CD14-positive monocyte (primary cell): ENCODE results near the gene DNAJC7. TPM values are rescaled to one million over a fixed set of nuclear protein-coding genes. Genes with fewer than 3 reads are reported as not detected.
A peak's percentile ranks its signal among the peaks of the same experiment; 100 is the strongest.

Source experiments
- DNase-seq, 3 donors: peaks; one replicate each; pipeline ENCODE4 v3.0.0-alpha.2; 2011 to 2022
- H2AFZ ChIP-seq: 2 replicates; pipeline ENCODE4 v1.6.0; 2012; ENCODE audit warnings: mild to moderate bottlenecking, low read depth, low read length, inconsistent platforms; ENCODE audit not compliant: insufficient read depth, poor library complexity, severe bottlenecking
- H3K27ac ChIP-seq, 2 donors: 1 replicate in 1 of 2; 2 replicates in 1 of 2; pipeline ENCODE4 v1.5.1; 2012 to 2013; ENCODE audit warnings: low read length in 2 of 2, control low read depth in 1 of 2, inconsistent platforms in 1 of 2, low read depth in 1 of 2, mild to moderate bottlenecking in 1 of 2
- H3K27me3 ChIP-seq, 2 donors: one replicate each; pipeline versions ENCODE4 v1.6.0 to v1.6.1; 2011 to 2013; ENCODE audit warnings: low read length in 2 of 2; ENCODE audit not compliant: control insufficient read depth in 2 of 2, insufficient read depth in 2 of 2
- H3K36me3 ChIP-seq, 2 donors: replicated peaks in 1 of 2; 1 replicate in 1 of 2; 2 replicates in 1 of 2; pipeline versions ENCODE4 v1.5.1 to v1.6.1; 2012 to 2013; ENCODE audit warnings: low read length in 2 of 2, control low read depth in 1 of 2, inconsistent platforms in 1 of 2, mild to moderate bottlenecking in 1 of 2; ENCODE audit not compliant: insufficient read depth in 2 of 2, control insufficient read depth in 1 of 2
- H3K4me1 ChIP-seq, 2 donors: 1 replicate in 1 of 2; 2 replicates in 1 of 2; pipeline versions ENCODE4 v1.5.1 to v1.6.1; 2012 to 2013; ENCODE audit warnings: low read length in 2 of 2, control low read depth in 1 of 2, inconsistent platforms in 1 of 2, mild to moderate bottlenecking in 1 of 2, moderate library complexity in 1 of 2; ENCODE audit not compliant: insufficient read depth in 2 of 2, control insufficient read depth in 1 of 2
- H3K4me2 ChIP-seq: replicated peaks from 2 replicates; pipeline ENCODE3; 2012; ENCODE audit warnings: low read length, moderate library complexity, mild to moderate bottlenecking; ENCODE audit not compliant: poor library complexity, severe bottlenecking; ENCODE audit errors: extremely low read depth
- H3K4me3 ChIP-seq, 3 experiments: fragments of 200-600 bp in 1 of 3; sonication (generic) in 1 of 3; replicated peaks in 1 of 3; 1 replicate in 2 of 3; 2 replicates in 1 of 3; pipeline ENCODE4 v1.5.1; 2011 to 2013; ENCODE audit warnings: low read length in 3 of 3, mild to moderate bottlenecking in 3 of 3, control low read depth in 2 of 3, low read depth in 2 of 3, inconsistent platforms in 1 of 3, moderate library complexity in 1 of 3
- H3K79me2 ChIP-seq: 2 replicates; pipeline ENCODE4 v1.6.0; 2012; ENCODE audit warnings: mild to moderate bottlenecking, control low read depth, inconsistent platforms, low read length, moderate library complexity; ENCODE audit not compliant: insufficient read depth
- H3K9ac ChIP-seq: 2 replicates; pipeline ENCODE4 v1.6.0; 2017; ENCODE audit warnings: low read length, mild to moderate bottlenecking; ENCODE audit not compliant: insufficient read depth, poor library complexity, severe bottlenecking
- H3K9me3 ChIP-seq, 2 donors: replicated peaks in 1 of 2; 1 replicate in 1 of 2; 2 replicates in 1 of 2; pipeline versions ENCODE4 v1.5.1 to v1.6.1; 2012 to 2013; ENCODE audit warnings: low read length in 2 of 2, control low read depth in 1 of 2; ENCODE audit not compliant: control insufficient read depth in 1 of 2, insufficient read depth in 1 of 2
- H4K20me1 ChIP-seq: 2 replicates; pipeline ENCODE4 v1.6.0; 2012; ENCODE audit warnings: mild to moderate bottlenecking, low read length, control low read depth, moderate library complexity; ENCODE audit not compliant: insufficient read depth
- H3K27ac Mint-ChIP-seq, 7 donors: one replicate each; pipeline ENCODE4 v1.8.0; 2020; ENCODE audit warnings: mild to moderate bottlenecking in 7 of 7, mixed read lengths in 7 of 7, moderate library complexity in 6 of 7, inconsistent platforms in 2 of 7
- H3K27me3 Mint-ChIP-seq, 3 donors: one replicate each; pipeline ENCODE4 v1.8.0; 2021 to 2022; ENCODE audit warnings: low read depth in 3 of 3, mild to moderate bottlenecking in 3 of 3, mixed read lengths in 3 of 3, moderate library complexity in 3 of 3, inconsistent platforms in 1 of 3
- H3K36me3 Mint-ChIP-seq, 2 donors: one replicate each; pipeline ENCODE4 v1.8.0; 2020; ENCODE audit warnings: mixed read lengths in 2 of 2, inconsistent platforms in 1 of 2, mild to moderate bottlenecking in 1 of 2
- H3K4me1 Mint-ChIP-seq: one replicate; pipeline ENCODE4 v1.8.0; 2020; ENCODE audit warnings: mild to moderate bottlenecking, mixed read lengths
- H3K4me3 Mint-ChIP-seq, 2 donors: one replicate each; pipeline ENCODE4 v1.8.0; 2020; ENCODE audit warnings: mild to moderate bottlenecking in 2 of 2, mixed read lengths in 2 of 2, moderate library complexity in 1 of 2
- H3K9me3 Mint-ChIP-seq, 7 donors: one replicate each; pipeline ENCODE4 v1.8.0; 2020 to 2022; ENCODE audit warnings: mixed read lengths in 7 of 7, mild to moderate bottlenecking in 6 of 7, moderate library complexity in 6 of 7, inconsistent platforms in 2 of 7
- CTCF ChIP-seq: fragments of 200-600 bp; IDR thresholded peaks from one replicate; pipeline ENCODE4 v1.8.0; 2022; ENCODE audit warnings: antibody characterized with exemption, mild to moderate bottlenecking
- WGBS: methylation state at CpG from one replicate; pipeline ENCODE4 v1.1.5; 2013; ENCODE audit warnings: missing lambda C conversion rate; ENCODE audit not compliant: insufficient coverage; 5-methylcytosine and 5-hydroxymethylcytosine counted together
- intact Hi-C, 2 donors: fragments of 100-400 bp; cut with micrococcal nuclease; formaldehyde crosslinking; loops; one replicate each; pipeline versions ENCODE4 v1.15.0 to v1.15.1; 2023
- polyA plus RNA-seq, 3 donors: library from polyadenylated mRNA; depleted of rRNA in 1 of 3; unstranded in 2 of 3; stranded (reverse) in 1 of 3; fragments of 300-500 nt in 2 of 3; fragments of >200 nt in 1 of 3; fragmentation: Illumina TruSeq in 2 of 3; gene quantifications; 1 replicate in 2 of 3; 2 replicates in 1 of 3; pipeline ENCODE4 v1.2.3, GENCODE V29; 2012 to 2021

The DNAJC7 gene
- polyA plus RNA-seq, 3 donors, result 29.1 to 79.7 (median 59.6) TPM

- H3K79me2 ChIP-seq, result peaks cover 47% of the 10 kb centered on the region
- no peak overlapping the region for H3K4me2 ChIP-seq
- no peaks in the 10 kb centered on the region for H3K27me3 ChIP-seq
- H3K4me3 Mint-ChIP-seq, result no peak overlapping the region
- H3K9ac ChIP-seq, result no peak overlapping the region
- intact Hi-C loops, result loop anchor here in 1 of 2 donors (5.0 kb wide), 1 partner anchor 37 kb away; no protein-coding TSS in a partner anchor
- TF ChIP-seq CTCF, result no peak
- no peak for DNase-seq
- H3K4me3 ChIP-seq, result no peak overlapping the region
- H3K36me3 ChIP-seq, result peaks cover 75 to 85% of the 10 kb centered on the region in 2 donors
- peaks cover 0 to 1% (median 0%) of the 10 kb centered on the region in 3 donors for H3K27me3 Mint-ChIP-seq
- H3K4me1 ChIP-seq, result peaks cover 0 to 7% of the 10 kb centered on the region in 2 donors
- peaks cover 87% of the 10 kb centered on the region for H4K20me1 ChIP-seq
- H3K9me3 Mint-ChIP-seq, result no peaks in the 10 kb centered on the region
- H3K27ac Mint-ChIP-seq, result peak overlapping the region in 3 of 7 donors; percentile 15 to 50 (median 25)
- peak overlapping the region in 1 of 2 donors; percentile 31 for H3K27ac ChIP-seq
- H2AFZ ChIP-seq, result no peak overlapping the region
- no peaks in the 10 kb centered on the region for H3K9me3 ChIP-seq
- H3K36me3 Mint-ChIP-seq, result peaks cover 62 to 86% of the 10 kb centered on the region in 2 donors
- peaks cover 10% of the 10 kb centered on the region for H3K4me1 Mint-ChIP-seq
- 89% methylated on average over 3 of the region's 5 CpGs for WGBS
These were observed 42.6 kb downstream of the DNAJC7 start for GRCh38 chr17:41974658-41975057.

- Histone ChIP-seq H3K27ac (no peak overlapping the region), H4K20me1 (peaks cover 94% of the 10 kb centered on the region), H2AFZ (no peak overlapping the region), H3K27me3 (no peaks in the 10 kb centered on the region), H3K9ac (no peak overlapping the region), H3K4me2 (no peak overlapping the region), H3K36me3 (peaks cover 73 to 87% of the 10 kb centered on the region in 2 donors), H3K4me3 (no peak overlapping the region), H3K4me1 (peaks cover 0 to 7% of the 10 kb centered on the region in 2 donors), H3K79me2 (peaks cover 53% of the 10 kb centered on the region), H3K9me3 (no peaks in the 10 kb centered on the region)
- Mint-ChIP-seq H3K36me3 (peaks cover 61 to 81% of the 10 kb centered on the region in 2 donors), H3K27ac (peak overlapping the region in 2 of 7 donors; percentile 26 to 82), H3K9me3 (no peaks in the 10 kb centered on the region), H3K27me3 (peaks cover 0 to 1% (median 0%) of the 10 kb centered on the region in 3 donors), H3K4me3 (no peak overlapping the region), H3K4me1 (peaks cover 14% of the 10 kb centered on the region)
- 84% methylated on average over 6 of the region's 6 CpGs for WGBS
- intact Hi-C loops, result loop anchor here in 1 of 2 donors (5.0 kb wide), 1 partner anchor 37 kb away; no protein-coding TSS in a partner anchor
- no peak for TF ChIP-seq CTCF
- DNase-seq, result no peak
These were observed 43.2 kb downstream of the DNAJC7 start for GRCh38 chr17:41974031-41974430.
